ENCODE data around the gene SERINC5.
"Not testable (repeated sequence)": the region's sequence is repeated elsewhere in the genome, so short reads cannot be mapped to it uniquely, and the experiment has no call there.

SERINC5 gene

GRCh38 chr5:80160242-80160641 lies 95.6 kb downstream of the SERINC5 start:
- Histone ChIP-seq H3K4me1 (ENCODE audit: insufficient read depth, poor library complexity, severe bottlenecking) (no peaks in the 10 kb centered on the region), H3K9me3 (ENCODE audit: severe bottlenecking) (no peaks in the 10 kb centered on the region), H3K4me3 (ENCODE audit: severe bottlenecking) (no peak overlapping the region), H3K27ac (ENCODE audit: poor library complexity, severe bottlenecking) (no peak overlapping the region), H3K36me3 (ENCODE audit: low read depth) (peaks cover 2% of the 10 kb centered on the region), H3K27me3 (ENCODE audit: insufficient read depth, poor library complexity, severe bottlenecking) (no peaks in the 10 kb centered on the region)
- TF ChIP-seq, protein P1, sequence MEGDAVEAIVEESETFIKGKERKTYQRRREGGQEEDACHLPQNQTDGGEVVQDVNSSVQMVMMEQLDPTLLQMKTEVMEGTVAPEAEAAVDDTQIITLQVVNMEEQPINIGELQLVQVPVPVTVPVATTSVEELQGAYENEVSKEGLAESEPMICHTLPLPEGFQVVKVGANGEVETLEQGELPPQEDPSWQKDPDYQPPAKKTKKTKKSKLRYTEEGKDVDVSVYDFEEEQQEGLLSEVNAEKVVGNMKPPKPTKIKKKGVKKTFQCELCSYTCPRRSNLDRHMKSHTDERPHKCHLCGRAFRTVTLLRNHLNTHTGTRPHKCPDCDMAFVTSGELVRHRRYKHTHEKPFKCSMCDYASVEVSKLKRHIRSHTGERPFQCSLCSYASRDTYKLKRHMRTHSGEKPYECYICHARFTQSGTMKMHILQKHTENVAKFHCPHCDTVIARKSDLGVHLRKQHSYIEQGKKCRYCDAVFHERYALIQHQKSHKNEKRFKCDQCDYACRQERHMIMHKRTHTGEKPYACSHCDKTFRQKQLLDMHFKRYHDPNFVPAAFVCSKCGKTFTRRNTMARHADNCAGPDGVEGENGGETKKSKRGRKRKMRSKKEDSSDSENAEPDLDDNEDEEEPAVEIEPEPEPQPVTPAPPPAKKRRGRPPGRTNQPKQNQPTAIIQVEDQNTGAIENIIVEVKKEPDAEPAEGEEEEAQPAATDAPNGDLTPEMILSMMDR (IDR thresholded peaks at IDR 0.05; ENCODE audit: poor library complexity, severe bottlenecking) = no peak
- no peak for DNase-seq (ENCODE audit: low spot score)
- no peak for ATAC-seq (ENCODE audit: low read depth)

DNA sequence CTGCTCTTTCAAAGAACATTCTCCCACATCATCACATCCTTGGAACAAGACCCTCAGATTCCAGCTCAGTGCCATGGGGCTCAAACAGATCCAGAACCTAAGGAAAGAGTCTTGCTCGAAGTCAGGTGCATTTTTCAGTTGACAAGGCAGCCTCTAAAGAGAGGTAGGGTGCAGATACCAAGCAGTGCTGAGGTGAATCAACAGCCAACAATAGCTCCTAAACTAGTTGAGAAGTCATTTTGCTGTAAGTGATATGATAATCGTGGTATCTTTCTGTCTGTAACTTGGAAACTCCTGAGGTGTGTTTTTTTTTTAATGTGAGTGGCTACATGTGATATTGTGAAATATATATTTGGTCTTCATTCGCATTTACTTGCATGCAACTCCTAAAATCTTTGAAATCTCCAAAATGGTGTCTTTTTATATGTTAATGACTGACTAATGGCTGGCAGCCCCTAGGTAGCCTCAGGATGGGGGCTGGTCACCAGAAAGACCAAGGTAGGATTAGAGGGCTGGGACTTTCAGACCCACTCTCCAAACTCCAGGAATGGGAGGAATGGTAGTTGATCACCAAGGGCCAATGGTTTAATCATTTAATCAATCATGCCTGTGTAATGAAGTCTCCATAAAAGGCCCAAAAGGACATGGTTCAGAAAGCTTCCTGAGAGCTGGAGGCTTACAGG lies 96.6 kb downstream of the SERINC5 start:
- no peaks in the 10 kb centered on the region; the same call in 1 of the 2 replicates for H3K36me3 ChIP-seq (ENCODE audit: low read depth)

GRCh38 chr5:80156156-80156555 lies 99.7 kb downstream of the SERINC5 start:
- TF ChIP-seq, protein P1 (IDR thresholded peaks at IDR 0.05; ENCODE audit: poor library complexity, severe bottlenecking) = no peak
- no peaks in the 10 kb centered on the region for H3K4me1 ChIP-seq (ENCODE audit: insufficient read depth, poor library complexity, severe bottlenecking)
- H3K9me3 ChIP-seq (ENCODE audit: severe bottlenecking) = no peaks in the 10 kb centered on the region
- no peaks in the 10 kb centered on the region for H3K27me3 ChIP-seq (ENCODE audit: insufficient read depth, poor library complexity, severe bottlenecking)
- no peak for ATAC-seq (ENCODE audit: low read depth)
- H3K36me3 ChIP-seq (ENCODE audit: low read depth) = no peaks in the 10 kb centered on the region
- no peak overlapping the region for H3K4me3 ChIP-seq (ENCODE audit: severe bottlenecking)
- no peak for DNase-seq (ENCODE audit: low spot score)
- no peak overlapping the region for H3K27ac ChIP-seq (ENCODE audit: poor library complexity, severe bottlenecking)

More for the DNA sequence above, 96.6 kb downstream of the SERINC5 start:
- H3K27me3 ChIP-seq (ENCODE audit: insufficient read depth, poor library complexity, severe bottlenecking) = no peaks in the 10 kb centered on the region
- ATAC-seq (ENCODE audit: low read depth) = no peak
- H3K4me3 ChIP-seq (ENCODE audit: severe bottlenecking) = no peak overlapping the region
- H3K4me1 ChIP-seq (ENCODE audit: insufficient read depth, poor library complexity, severe bottlenecking) = no peaks in the 10 kb centered on the region
- H3K27ac ChIP-seq (ENCODE audit: poor library complexity, severe bottlenecking) = no peak overlapping the region
- H3K9me3 ChIP-seq (ENCODE audit: severe bottlenecking) = no peaks in the 10 kb centered on the region
- DNase-seq (ENCODE audit: low spot score) = no peak
- TF ChIP-seq, protein P1 (IDR thresholded peaks at IDR 0.05; ENCODE audit: poor library complexity, severe bottlenecking) = no peak

- TF ChIP-seq, protein P1 (IDR thresholded peaks at IDR 0.05; ENCODE audit: poor library complexity, severe bottlenecking) = no peak
- ATAC-seq (ENCODE audit: low read depth) (no peak), DNase-seq (ENCODE audit: low spot score) (no peak)
- Histone ChIP-seq H3K4me3 (ENCODE audit: severe bottlenecking) (no peak overlapping the region), H3K9me3 (ENCODE audit: severe bottlenecking) (no peaks in the 10 kb centered on the region), H3K36me3 (ENCODE audit: low read depth) (no peaks in the 10 kb centered on the region), H3K4me1 (ENCODE audit: insufficient read depth, poor library complexity, severe bottlenecking) (no peaks in the 10 kb centered on the region), H3K27ac (ENCODE audit: poor library complexity, severe bottlenecking) (no peak overlapping the region), H3K27me3 (ENCODE audit: insufficient read depth, poor library complexity, severe bottlenecking) (no peaks in the 10 kb centered on the region)
Observed at GRCh38 chr5:80154749-80155148, 101.1 kb downstream of the SERINC5 start.

DNA sequence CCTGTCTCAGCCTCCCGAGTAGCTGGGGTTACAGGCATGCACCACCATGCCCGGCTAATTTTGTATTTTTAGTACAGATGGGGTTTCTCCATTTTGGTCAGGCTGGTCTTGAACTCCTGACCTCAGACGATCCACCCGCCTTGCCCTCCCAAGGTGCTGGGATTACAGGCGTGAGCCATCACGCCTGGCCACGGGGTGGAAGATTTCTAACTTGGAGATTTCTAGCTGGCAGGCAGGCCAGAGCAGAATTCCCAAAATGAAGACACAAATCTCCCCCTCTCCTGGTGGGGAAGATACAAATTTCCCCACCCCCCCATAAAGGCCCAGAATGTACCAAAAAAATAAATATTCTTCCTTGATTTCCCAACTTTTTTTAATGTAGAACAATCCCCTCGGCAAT lies 101.6 kb downstream of the SERINC5 start:
- not testable (repeated sequence) for H3K4me1 ChIP-seq (ENCODE audit: insufficient read depth, poor library complexity, severe bottlenecking); DNase-seq (ENCODE audit: low spot score); H3K9me3 ChIP-seq (ENCODE audit: severe bottlenecking); H3K27me3 ChIP-seq (ENCODE audit: insufficient read depth, poor library complexity, severe bottlenecking); ATAC-seq (ENCODE audit: low read depth); H3K4me3 ChIP-seq (ENCODE audit: severe bottlenecking); H3K36me3 ChIP-seq (ENCODE audit: low read depth); H3K27ac ChIP-seq (ENCODE audit: poor library complexity, severe bottlenecking)
